Left lung (tissue), 10 donors: ENCODE data around the gene CACNA2D3. TPM values are rescaled to one million over a fixed set of nuclear protein-coding genes. Genes with fewer than 3 reads are reported as not detected.

ENCODE experiments used
- ATAC-seq: fragments of 200-7000 bp; cut with Tn5 transposase; one replicate; pipeline ENCODE4 v1.9.1; 2020; ENCODE audit warnings: moderate library complexity
- DNase-seq, 4 donors: peaks; one replicate each; pipeline ENCODE4 v3.0.0-alpha.2; 2013 to 2020
- H3K27ac ChIP-seq, 2 donors: fragments of 200-600 bp; sonication (generic) in 1 of 2; one replicate each; pipeline versions ENCODE4 v1.5.0 to v1.8.0; 2020 to 2021
- H3K27me3 ChIP-seq, 2 donors: fragments of 200-600 bp; sonication (generic) in 1 of 2; one replicate each; pipeline versions ENCODE4 v1.5.0 to v1.8.0; 2020 to 2021
- H3K36me3 ChIP-seq, 2 donors: fragments of 200-600 bp; sonication (generic) in 1 of 2; one replicate each; pipeline versions ENCODE4 v1.5.0 to v1.8.0; 2020 to 2021
- H3K4me1 ChIP-seq, 2 donors: fragments of 200-600 bp; one replicate each; pipeline ENCODE4 v1.8.0; 2021
- H3K4me3 ChIP-seq, 2 donors: fragments of 200-600 bp; sonication (generic) in 1 of 2; one replicate each; pipeline versions ENCODE4 v1.5.0 to v1.8.0; 2020 to 2021; ENCODE audit warnings: mild to moderate bottlenecking in 1 of 2
- H3K9me3 ChIP-seq, 2 donors: fragments of 200-600 bp; sonication (generic) in 1 of 2; one replicate each; pipeline versions ENCODE4 v1.5.0 to v1.8.0; 2020 to 2021
- CTCF ChIP-seq, 2 donors: fragments of 200-600 bp; sonication (generic) in 1 of 2; IDR thresholded peaks; one replicate each; pipeline versions ENCODE4 v1.5.0 to v1.8.0; 2021; ENCODE audit warnings: antibody characterized with exemption in 2 of 2
- intact Hi-C, 2 donors: fragments of 100-400 bp; cut with DNase I; formaldehyde crosslinking; loops; one replicate each; pipeline versions ENCODE4 v1.11.2 to v1.14.2; 2022
- polyA plus RNA-seq, 6 donors: library from polyadenylated mRNA; unstranded; fragments of 120-200 nt; gene quantifications; one replicate each; pipeline ENCODE4 v1.2.1, GENCODE V29; 2013; ENCODE audit not compliant: insufficient read length in 6 of 6
- total RNA-seq, 2 donors: library from RNA; stranded (reverse); fragmentation: NEBNext Ultra II Directional; extraction: Animal tissue kit (Norgen Biotek cat#: 25700); gene quantifications; one replicate each; pipeline ENCODE4 v1.2.1, GENCODE V29; 2021
- donor health status: DM: no; HTN: yes; CAD: no.
- donor health status: DM: no; HTN: no; CAD: no.

The CACNA2D3 gene
- total and polyA plus RNA-seq, 8 donors: 1.1 to 2.7 (median 1.5) TPM

GRCh38 chr3:54895613-54896012 lies 773.3 kb downstream of the CACNA2D3 start:
- no peak for DNase-seq
- H3K36me3 ChIP-seq: no peaks in the 10 kb centered on the region
- intact Hi-C loops: no loop called here
- H3K4me1 ChIP-seq: peaks cover 0 to 8% of the 10 kb centered on the region in 2 donors
- no peaks in the 10 kb centered on the region for H3K27me3 ChIP-seq
- TF ChIP-seq CTCF (IDR thresholded peaks at IDR 0.05): no peak
- H3K9me3 ChIP-seq: no peaks in the 10 kb centered on the region
- no peak overlapping the region for H3K27ac ChIP-seq
- ATAC-seq: no peak
- H3K4me3 ChIP-seq: no peak overlapping the region

GRCh38 chr3:54897028-54897711 lies 774.8 kb downstream of the CACNA2D3 start:
- no peak for ATAC-seq

GRCh38 chr3:54899273-54899672 lies 776.9 kb downstream of the CACNA2D3 start:
- intact Hi-C loops: no loop called here
- Histone ChIP-seq H3K27ac (no peak overlapping the region), H3K4me1 (no peaks in the 10 kb centered on the region), H3K4me3 (no peak overlapping the region), H3K27me3 (no peaks in the 10 kb centered on the region), H3K36me3 (no peaks in the 10 kb centered on the region), H3K9me3 (no peaks in the 10 kb centered on the region)
- no peak for ATAC-seq
- TF ChIP-seq CTCF (IDR thresholded peaks at IDR 0.05): no peak
- no peak for DNase-seq

More at GRCh38 chr3:54897028-54897711, 774.8 kb downstream of the CACNA2D3 start:
- H3K4me1 ChIP-seq: no peaks in the 10 kb centered on the region
- no peaks in the 10 kb centered on the region for H3K36me3 ChIP-seq
- no peak overlapping the region for H3K27ac ChIP-seq
- no peak overlapping the region for H3K4me3 ChIP-seq
- no peak for TF ChIP-seq CTCF (IDR thresholded peaks at IDR 0.05)
- no peaks in the 10 kb centered on the region for H3K27me3 ChIP-seq
- H3K9me3 ChIP-seq: no peaks in the 10 kb centered on the region
- intact Hi-C loops: no loop called here
- DNase-seq: no peak

GRCh38 chr3:54900838-54901591 lies 778.7 kb downstream of the CACNA2D3 start:
- Histone ChIP-seq H3K27me3 (no peaks in the 10 kb centered on the region), H3K4me3 (no peak overlapping the region), H3K4me1 (no peaks in the 10 kb centered on the region), H3K27ac (no peak overlapping the region), H3K9me3 (no peaks in the 10 kb centered on the region), H3K36me3 (no peaks in the 10 kb centered on the region)
- no peak for TF ChIP-seq CTCF (IDR thresholded peaks at IDR 0.05)
- no peak for DNase-seq
- intact Hi-C loops: no loop called here
- no peak for ATAC-seq

- Histone ChIP-seq H3K9me3 (no peaks in the 10 kb centered on the region), H3K27me3 (no peaks in the 10 kb centered on the region), H3K36me3 (no peaks in the 10 kb centered on the region), H3K4me3 (no peak overlapping the region), H3K4me1 (no peaks in the 10 kb centered on the region), H3K27ac (no peak overlapping the region)
- no peak for TF ChIP-seq CTCF (IDR thresholded peaks at IDR 0.05)
- intact Hi-C loops: no loop called here
- DNase-seq (peak in 1 of 4 donors; percentile 19), ATAC-seq (peak; percentile 48)
Observed at GRCh38 chr3:54901906-54902685, 779.7 kb downstream of the CACNA2D3 start.
